Esophagus muscularis mucosa (tissue), 4 donors: ENCODE measurements around the gene SFRP2. TPM values are rescaled to one million over a fixed set of nuclear protein-coding genes. Genes with fewer than 3 reads are reported as not detected.

Source experiments
- DNase-seq: peaks from one replicate; pipeline ENCODE4 v3.0.0-alpha.2; 2017; ENCODE audit errors: extremely low spot score
- H3K27ac ChIP-seq, 4 donors: fragments of 200-600 bp; sonication (generic); replicated peaks in 1 of 4; 1 replicate in 3 of 4; 2 replicates in 1 of 4; pipeline ENCODE4 v1.5.1; 2016 to 2019; ENCODE audit warnings: mild to moderate bottlenecking in 1 of 4
- H3K27me3 ChIP-seq, 4 donors: fragments of 200-600 bp; sonication (generic); one replicate each; pipeline versions ENCODE4 v1.5.1 to v1.6.0; 2016 to 2019
- H3K36me3 ChIP-seq, 4 donors: fragments of 200-600 bp; sonication (generic); one replicate each; pipeline ENCODE4 v1.5.1; 2016 to 2019
- H3K4me1 ChIP-seq, 4 donors: fragments of 200-600 bp; sonication (generic); one replicate each; pipeline ENCODE4 v1.5.1; 2016 to 2019
- H3K4me3 ChIP-seq, 4 donors: fragments of 200-600 bp; sonication (generic); 1 replicate in 2 of 4; 2 replicates in 2 of 4; pipeline ENCODE4 v1.5.1; 2016 to 2019; ENCODE audit warnings: mild to moderate bottlenecking in 4 of 4, moderate library complexity in 1 of 4
- H3K9me3 ChIP-seq, 4 donors: fragments of 200-600 bp; sonication (generic); 1 replicate in 3 of 4; 2 replicates in 1 of 4; pipeline ENCODE4 v1.5.1; 2016 to 2019
- EP300 ChIP-seq: sonication (generic); formaldehyde crosslinking; IDR thresholded peaks from one replicate; pipeline ENCODE4 v1.6.1; 2017; ENCODE audit warnings: antibody characterized with exemption
- POLR2A ChIP-seq: fragments of 450-650 bp; IDR thresholded peaks from one replicate; pipeline ENCODE4 v1.6.1; 2017; ENCODE audit warnings: antibody characterized with exemption, moderate library complexity, mild to moderate bottlenecking, low read depth
- POLR2AphosphoS5 ChIP-seq, 2 donors: sonication (generic); formaldehyde crosslinking; IDR thresholded peaks; one replicate each; pipeline ENCODE4 v1.6.1; 2017; ENCODE audit warnings: antibody characterized with exemption in 2 of 2
- WGBS: methylation state at CpG from one replicate; pipeline ENCODE4 v1.1.5; 2018; 5-methylcytosine and 5-hydroxymethylcytosine counted together
- intact Hi-C: fragments of 100-400 bp; cut with DNase I; formaldehyde crosslinking; loops from one replicate; pipeline ENCODE4 v1.15.1; 2023
- total RNA-seq, 4 donors: library from RNA; depleted of rRNA; stranded (reverse); fragments of >200 nt; gene quantifications; one replicate each; pipeline versions ENCODE4 v1.1.0 to v1.2.1, GENCODE V29; 2016
- TF ChIP-seq, protein P1 (sequence below), 3 experiments: fragments of 200-600 bp in 2 of 3; fragments of 450-650 bp in 1 of 3; sonication (generic) in 2 of 3; IDR thresholded peaks; one replicate each; pipeline ENCODE4 v1.5.1; 2017 to 2019; ENCODE audit warnings: antibody characterized with exemption in 3 of 3, mild to moderate bottlenecking in 2 of 3, moderate library complexity in 1 of 3

SFRP2 gene
- total RNA-seq, 4 donors from 2014 or later = 22.7 to 38.2 (median 23.6) TPM

DNA sequence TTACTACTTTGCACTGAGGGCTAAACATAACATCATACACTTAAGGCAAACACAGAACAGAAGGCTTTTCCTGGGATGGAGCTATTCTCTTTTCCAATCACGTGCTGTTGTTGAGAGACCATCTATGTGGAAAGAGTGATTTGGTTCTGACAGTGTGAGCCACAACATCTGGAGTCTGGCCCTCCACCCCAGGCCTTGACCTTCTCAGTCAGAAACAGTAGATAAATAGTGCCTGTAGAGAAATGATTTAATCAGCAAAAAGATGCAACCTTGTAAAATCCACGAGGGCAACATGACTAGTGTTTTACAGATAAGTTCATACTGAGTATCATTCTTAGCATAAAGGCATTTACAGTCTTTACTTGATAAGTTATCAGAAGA is 10.8 kb upstream of the SFRP2 start:
- TF ChIP-seq POLR2A (no peak), POLR2AphosphoS5 (IDR thresholded peaks at IDR 0.05) (peak; percentile 19 to 41)
- Histone ChIP-seq H3K27me3 (no peaks in the 10 kb centered on the region), H3K36me3 (no peaks in the 10 kb centered on the region), H3K27ac (no peak overlapping the region), H3K9me3 (no peaks in the 10 kb centered on the region), H3K4me1 (no peaks in the 10 kb centered on the region), H3K4me3 (no peak overlapping the region)
- no peak for DNase-seq
- WGBS = 42% methylated on average over 2 of the region's 2 CpGs
- intact Hi-C loops = no loop called here

DNA sequence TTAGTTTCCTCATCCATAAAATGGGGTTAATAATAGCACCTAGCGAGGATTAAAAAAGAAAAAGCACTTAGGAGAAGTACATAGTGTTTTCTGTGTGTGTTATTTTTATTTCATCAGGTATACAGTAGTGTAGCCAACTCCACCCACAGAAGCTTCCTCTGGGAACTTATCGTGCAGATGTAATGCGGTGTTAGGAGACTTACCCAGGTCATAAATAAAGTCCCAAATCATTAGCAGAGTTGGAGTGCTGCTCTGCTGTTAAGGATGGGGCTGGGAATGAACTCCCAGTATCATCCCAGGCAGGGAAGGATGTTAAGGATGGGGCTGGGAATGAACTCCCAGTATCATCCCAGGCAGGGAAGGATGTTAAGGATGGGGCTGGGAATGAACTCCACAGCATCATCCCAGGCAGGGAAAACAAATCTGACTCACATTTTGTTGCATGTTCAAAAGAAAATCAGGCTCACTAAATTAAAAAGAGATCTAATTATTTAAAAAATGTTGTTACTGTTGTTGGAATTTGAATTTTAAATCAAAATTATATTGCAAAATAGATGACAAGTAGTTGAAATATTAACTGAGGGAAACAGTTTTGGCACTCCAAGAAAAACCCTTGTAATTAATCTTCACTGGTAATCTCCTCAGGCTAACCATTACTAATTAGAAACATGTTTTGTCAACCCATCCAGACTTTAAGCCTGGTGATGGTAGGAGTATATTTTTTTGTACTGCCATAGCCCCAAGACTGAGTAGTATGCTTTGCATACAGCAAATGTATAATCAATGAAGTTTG is 10.2 kb upstream of the SFRP2 start:
- Histone ChIP-seq H3K4me1 (no peaks in the 10 kb centered on the region), H3K27me3 (no peaks in the 10 kb centered on the region), H3K9me3 (no peaks in the 10 kb centered on the region), H3K4me3 (no peak overlapping the region), H3K27ac (no peak overlapping the region), H3K36me3 (no peaks in the 10 kb centered on the region)
- TF ChIP-seq, protein P1, sequence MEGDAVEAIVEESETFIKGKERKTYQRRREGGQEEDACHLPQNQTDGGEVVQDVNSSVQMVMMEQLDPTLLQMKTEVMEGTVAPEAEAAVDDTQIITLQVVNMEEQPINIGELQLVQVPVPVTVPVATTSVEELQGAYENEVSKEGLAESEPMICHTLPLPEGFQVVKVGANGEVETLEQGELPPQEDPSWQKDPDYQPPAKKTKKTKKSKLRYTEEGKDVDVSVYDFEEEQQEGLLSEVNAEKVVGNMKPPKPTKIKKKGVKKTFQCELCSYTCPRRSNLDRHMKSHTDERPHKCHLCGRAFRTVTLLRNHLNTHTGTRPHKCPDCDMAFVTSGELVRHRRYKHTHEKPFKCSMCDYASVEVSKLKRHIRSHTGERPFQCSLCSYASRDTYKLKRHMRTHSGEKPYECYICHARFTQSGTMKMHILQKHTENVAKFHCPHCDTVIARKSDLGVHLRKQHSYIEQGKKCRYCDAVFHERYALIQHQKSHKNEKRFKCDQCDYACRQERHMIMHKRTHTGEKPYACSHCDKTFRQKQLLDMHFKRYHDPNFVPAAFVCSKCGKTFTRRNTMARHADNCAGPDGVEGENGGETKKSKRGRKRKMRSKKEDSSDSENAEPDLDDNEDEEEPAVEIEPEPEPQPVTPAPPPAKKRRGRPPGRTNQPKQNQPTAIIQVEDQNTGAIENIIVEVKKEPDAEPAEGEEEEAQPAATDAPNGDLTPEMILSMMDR (IDR thresholded peaks at IDR 0.05) = no peak
- TF ChIP-seq EP300 = no peak
- no peak for TF ChIP-seq POLR2A
- WGBS = 46% methylated on average over 3 of the region's 3 CpGs
- DNase-seq = no peak
- intact Hi-C loops = no loop called here

DNA sequence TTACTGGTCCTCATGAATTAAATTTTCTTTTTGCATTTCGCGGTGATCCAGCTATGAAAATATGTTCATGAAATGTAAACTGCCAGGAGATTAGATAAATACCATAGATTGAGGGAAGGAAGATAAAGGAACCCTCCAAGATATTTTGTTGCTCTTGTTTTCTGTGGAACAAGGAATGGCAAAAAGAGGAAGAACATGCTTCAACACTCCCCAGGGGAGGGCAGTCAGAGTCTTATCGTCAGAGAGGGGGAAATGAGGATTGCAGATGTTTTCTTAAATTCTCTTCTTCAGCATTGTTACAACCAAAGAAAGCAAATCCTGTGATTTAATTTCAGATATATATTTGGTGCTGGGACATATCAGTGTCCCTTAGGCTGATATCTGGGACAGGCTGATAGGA is 9.5 kb upstream of the SFRP2 start:
- Histone ChIP-seq H3K4me3 (no peak overlapping the region), H3K27ac (no peak overlapping the region), H3K4me1 (no peaks in the 10 kb centered on the region), H3K27me3 (no peaks in the 10 kb centered on the region), H3K9me3 (no peaks in the 10 kb centered on the region), H3K36me3 (no peaks in the 10 kb centered on the region)
- DNase-seq = no peak
- TF ChIP-seq EP300 = no peak
- TF ChIP-seq, protein P1 (IDR thresholded peaks at IDR 0.05) = no peak
- TF ChIP-seq POLR2A = no peak
- no peak for TF ChIP-seq POLR2AphosphoS5 (IDR thresholded peaks at IDR 0.05)
- WGBS = 41% methylated on average over 3 of the region's 3 CpGs
- intact Hi-C loops = no loop called here

DNA sequence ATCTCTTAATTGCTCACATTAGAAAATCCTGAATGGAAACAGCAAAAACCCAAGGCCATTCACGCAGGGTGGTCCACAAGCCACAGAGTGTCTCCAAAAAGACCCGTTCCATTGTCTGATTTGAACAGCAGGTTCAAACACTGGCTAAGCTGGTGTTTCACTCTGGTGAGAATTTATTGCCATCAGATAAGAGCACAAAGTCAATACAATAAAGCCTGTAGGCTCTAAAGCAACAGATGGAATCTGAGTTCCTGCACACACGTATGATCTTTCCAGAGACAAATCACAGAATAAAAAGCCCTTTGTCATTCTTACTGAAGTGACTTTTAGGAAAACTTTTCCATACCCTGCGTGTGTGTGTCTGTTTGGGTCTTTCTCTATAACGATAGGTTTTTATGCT is 5.1 kb upstream of the SFRP2 start:
- H3K4me3 ChIP-seq = no peak overlapping the region
- TF ChIP-seq, protein P1 (IDR thresholded peaks at IDR 0.05) = no peak
- TF ChIP-seq POLR2AphosphoS5 (IDR thresholded peaks at IDR 0.05) (no peak), EP300 (no peak), POLR2A (no peak)
- intact Hi-C loops = loop anchor here (5.0 kb wide), 1 partner anchor 518 kb away; no protein-coding TSS in a partner anchor
- H3K36me3 ChIP-seq = no peaks in the 10 kb centered on the region
- DNase-seq = no peak
- H3K4me1 ChIP-seq = peaks cover 19 to 41% (median 37%) of the 10 kb centered on the region in 4 donors
- peaks cover 0 to 43% (median 36%) of the 10 kb centered on the region in 4 donors for H3K27me3 ChIP-seq
- WGBS = 78% methylated on average over 5 of the region's 5 CpGs
- no peak overlapping the region for H3K27ac ChIP-seq
- no peaks in the 10 kb centered on the region for H3K9me3 ChIP-seq

DNA sequence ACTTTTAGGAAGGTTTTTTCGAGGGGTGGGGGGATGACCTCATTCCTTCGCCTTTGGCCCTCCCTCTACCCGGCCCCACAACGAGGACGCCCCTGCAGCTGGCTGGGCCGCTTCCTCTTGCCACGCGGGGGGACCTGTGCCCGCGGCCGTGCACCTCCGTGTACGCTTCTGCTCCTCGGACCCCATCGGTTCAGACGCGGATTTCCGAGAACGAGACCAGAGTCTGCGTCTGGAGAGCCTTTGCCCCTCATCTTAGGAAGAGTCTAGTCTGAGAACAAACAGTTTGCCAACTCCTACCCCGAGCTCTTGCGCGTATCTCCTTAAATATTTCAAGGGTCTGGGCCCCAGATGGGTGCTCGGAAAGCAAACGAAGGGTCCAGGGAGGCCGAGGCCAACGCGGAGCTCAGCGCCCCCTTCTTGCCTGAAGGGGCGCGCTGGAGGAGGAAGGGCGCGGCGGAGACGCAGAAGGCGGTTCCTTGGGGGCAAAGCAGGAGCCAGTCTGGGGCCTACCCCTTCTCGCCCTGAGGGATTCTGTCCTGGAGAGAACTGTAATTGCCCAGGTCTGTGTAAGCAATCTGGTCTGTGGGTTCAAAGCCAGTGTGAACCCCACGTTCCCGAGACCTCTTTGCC is 3.9 kb upstream of the SFRP2 start:
- H3K4me1 ChIP-seq = peaks cover 25 to 51% (median 45%) of the 10 kb centered on the region in 4 donors
- TF ChIP-seq EP300 = no peak
- no peak for TF ChIP-seq POLR2A
- TF ChIP-seq, protein P1 (IDR thresholded peaks at IDR 0.05) = no peak
- no peak for TF ChIP-seq POLR2AphosphoS5 (IDR thresholded peaks at IDR 0.05)

More for the DNA sequence above, 3.9 kb upstream of the SFRP2 start:
- Histone ChIP-seq H3K36me3 (no peaks in the 10 kb centered on the region), H3K27ac (no peak overlapping the region), H3K27me3 (peaks cover 0 to 56% (median 46%) of the 10 kb centered on the region in 4 donors), H3K4me3 (peak overlapping the region; percentile 24 to 48 (median 35)), H3K9me3 (no peaks in the 10 kb centered on the region)
- intact Hi-C loops = loop anchor here (5.0 kb wide), 1 partner anchor 520 kb away; no protein-coding TSS in a partner anchor
- 24% methylated on average over 38 of the region's 39 CpGs for WGBS
- no peak for DNase-seq
